Endothelial cell (in vitro differentiated cells): ENCODE measurements around the gene SESN3. TPM values are rescaled to one million over a fixed set of nuclear protein-coding genes. Genes with fewer than 3 reads are reported as not detected.

ENCODE experiments used
- DNase-seq: peaks from one replicate; pipeline ENCODE4 v3.0.0; 2021; ENCODE audit warnings: low spot score
- H3K27ac Mint-ChIP-seq: one replicate; pipeline ENCODE4 v1.8.0; 2021; ENCODE audit warnings: mixed read lengths, inconsistent platforms; ENCODE audit not compliant: unreplicated experiment
- H3K27me3 Mint-ChIP-seq: one replicate; pipeline ENCODE4 v1.8.0; 2021; ENCODE audit warnings: mild to moderate bottlenecking, moderate library complexity, mixed read lengths, inconsistent platforms; ENCODE audit not compliant: unreplicated experiment
- H3K36me3 Mint-ChIP-seq: one replicate; pipeline ENCODE4 v1.8.0; 2021; ENCODE audit warnings: mild to moderate bottlenecking, low read depth, mixed read lengths, inconsistent platforms; ENCODE audit not compliant: unreplicated experiment
- H3K4me1 Mint-ChIP-seq: one replicate; pipeline ENCODE4 v1.8.0; 2021; ENCODE audit warnings: mild to moderate bottlenecking, mixed read lengths, inconsistent platforms; ENCODE audit not compliant: unreplicated experiment
- H3K4me3 Mint-ChIP-seq: one replicate; pipeline ENCODE4 v1.8.0; 2021; ENCODE audit warnings: mild to moderate bottlenecking, mixed read lengths, inconsistent platforms; ENCODE audit not compliant: unreplicated experiment
- H3K9me3 Mint-ChIP-seq: one replicate; pipeline ENCODE4 v1.8.0; 2021; ENCODE audit warnings: mixed read lengths, inconsistent platforms; ENCODE audit not compliant: unreplicated experiment
- total RNA-seq: library from RNA; stranded (reverse); fragmentation: NEBNext Ultra II Directional; extraction: Animal tissue kit (Norgen Biotek cat#: 25700); gene quantifications from one replicate; pipeline ENCODE4 v1.2.1, GENCODE V29; 2021; ENCODE audit not compliant: unreplicated experiment
- TF ChIP-seq, protein P1 (sequence below): fragments of 200-600 bp; sonication (generic); IDR thresholded peaks from one replicate; pipeline ENCODE4 v1.5.0; 2021; ENCODE audit warnings: antibody characterized with exemption; ENCODE audit not compliant: unreplicated experiment

The SESN3 gene
- total RNA-seq, 1 donor from 2014 or later = 94.5 TPM

GRCh38 chr11:95239871-95240649 lies 9.1 kb upstream of the SESN3 start:
- H3K9me3 Mint-ChIP-seq = no peaks in the 10 kb centered on the region
- H3K36me3 Mint-ChIP-seq = no peaks in the 10 kb centered on the region
- H3K4me3 Mint-ChIP-seq = no peak overlapping the region
- no peak overlapping the region for H3K27ac Mint-ChIP-seq
- DNase-seq = no peak
- peaks cover 29% of the 10 kb centered on the region for H3K4me1 Mint-ChIP-seq
- no peaks in the 10 kb centered on the region for H3K27me3 Mint-ChIP-seq
- TF ChIP-seq, protein P1, sequence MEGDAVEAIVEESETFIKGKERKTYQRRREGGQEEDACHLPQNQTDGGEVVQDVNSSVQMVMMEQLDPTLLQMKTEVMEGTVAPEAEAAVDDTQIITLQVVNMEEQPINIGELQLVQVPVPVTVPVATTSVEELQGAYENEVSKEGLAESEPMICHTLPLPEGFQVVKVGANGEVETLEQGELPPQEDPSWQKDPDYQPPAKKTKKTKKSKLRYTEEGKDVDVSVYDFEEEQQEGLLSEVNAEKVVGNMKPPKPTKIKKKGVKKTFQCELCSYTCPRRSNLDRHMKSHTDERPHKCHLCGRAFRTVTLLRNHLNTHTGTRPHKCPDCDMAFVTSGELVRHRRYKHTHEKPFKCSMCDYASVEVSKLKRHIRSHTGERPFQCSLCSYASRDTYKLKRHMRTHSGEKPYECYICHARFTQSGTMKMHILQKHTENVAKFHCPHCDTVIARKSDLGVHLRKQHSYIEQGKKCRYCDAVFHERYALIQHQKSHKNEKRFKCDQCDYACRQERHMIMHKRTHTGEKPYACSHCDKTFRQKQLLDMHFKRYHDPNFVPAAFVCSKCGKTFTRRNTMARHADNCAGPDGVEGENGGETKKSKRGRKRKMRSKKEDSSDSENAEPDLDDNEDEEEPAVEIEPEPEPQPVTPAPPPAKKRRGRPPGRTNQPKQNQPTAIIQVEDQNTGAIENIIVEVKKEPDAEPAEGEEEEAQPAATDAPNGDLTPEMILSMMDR = no peak

GRCh38 chr11:95232666-95233065 lies 1.7 kb upstream of the SESN3 start:
- peaks cover 6% of the 10 kb centered on the region for H3K4me1 Mint-ChIP-seq
- peak overlapping the region; percentile 68 for H3K4me3 Mint-ChIP-seq
- no peaks in the 10 kb centered on the region for H3K36me3 Mint-ChIP-seq
- no peak for DNase-seq
- H3K27ac Mint-ChIP-seq = peak overlapping the region; percentile 21
- no peaks in the 10 kb centered on the region for H3K9me3 Mint-ChIP-seq
- TF ChIP-seq, protein P1 = no peak
- peaks cover 3% of the 10 kb centered on the region for H3K27me3 Mint-ChIP-seq

DNA sequence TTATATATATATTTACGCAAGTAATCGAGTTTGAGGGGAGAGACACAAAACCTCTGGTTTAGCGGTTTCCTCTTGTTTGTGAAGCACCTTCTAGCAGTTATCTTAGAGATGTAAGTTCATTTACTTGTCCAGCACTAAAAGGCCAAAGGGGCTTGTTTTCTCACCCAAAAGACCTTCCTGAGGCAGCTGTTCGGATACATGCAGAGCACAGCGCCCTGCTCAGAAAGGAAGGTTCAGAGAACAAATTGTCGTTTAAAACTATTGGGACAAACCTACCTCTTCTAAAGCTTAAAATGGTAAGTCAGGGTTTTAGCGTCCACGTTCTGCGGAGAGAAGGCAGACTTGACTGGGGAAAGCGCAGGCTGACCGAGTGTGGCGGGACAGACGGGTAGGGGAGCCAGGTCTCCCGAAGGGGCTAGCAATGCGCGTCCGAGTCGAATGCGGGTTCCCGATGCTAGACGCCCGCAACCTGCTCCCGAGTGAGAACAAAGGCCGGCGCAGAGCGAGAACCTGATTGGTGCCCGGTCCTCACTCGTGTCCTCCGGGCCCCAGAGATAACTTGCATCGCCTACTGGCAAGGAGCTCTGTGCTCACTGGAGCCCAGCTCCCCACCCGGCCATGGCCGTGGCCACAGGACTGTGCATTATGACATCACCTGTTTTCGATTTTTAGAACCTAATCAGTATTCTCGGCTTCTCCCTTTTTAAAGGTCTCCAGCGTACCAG lies 1.0 kb upstream of the SESN3 start:
- H3K4me3 Mint-ChIP-seq = peak overlapping the region; percentile 68
- H3K36me3 Mint-ChIP-seq = no peaks in the 10 kb centered on the region
- H3K9me3 Mint-ChIP-seq = no peaks in the 10 kb centered on the region
- H3K27me3 Mint-ChIP-seq = peaks cover 3% of the 10 kb centered on the region
- TF ChIP-seq, protein P1 = no peak
- peaks cover 6% of the 10 kb centered on the region for H3K4me1 Mint-ChIP-seq
- DNase-seq = peak; percentile 67
- H3K27ac Mint-ChIP-seq = peak overlapping the region; percentile 21

- peaks cover 3% of the 10 kb centered on the region for H3K27me3 Mint-ChIP-seq
- H3K4me3 Mint-ChIP-seq = no peak overlapping the region
- DNase-seq = no peak
- peaks cover 9% of the 10 kb centered on the region for H3K4me1 Mint-ChIP-seq
- no peak overlapping the region for H3K27ac Mint-ChIP-seq
- TF ChIP-seq, protein P1 = no peak
- no peaks in the 10 kb centered on the region for H3K36me3 Mint-ChIP-seq
- no peaks in the 10 kb centered on the region for H3K9me3 Mint-ChIP-seq
These were observed 234 bp downstream of the SESN3 start for GRCh38 chr11:95230810-95231126.
